ENCODE measurements around the gene LRRC45. TPM values are rescaled to one million over a fixed set of nuclear protein-coding genes. Genes with fewer than 3 reads are reported as not detected.

The LRRC45 gene
- total and polyA plus RNA-seq, 2 of the 4 experiments (the other 2 are of a cell fraction), result 7.2 to 10.2 TPM

DNA sequence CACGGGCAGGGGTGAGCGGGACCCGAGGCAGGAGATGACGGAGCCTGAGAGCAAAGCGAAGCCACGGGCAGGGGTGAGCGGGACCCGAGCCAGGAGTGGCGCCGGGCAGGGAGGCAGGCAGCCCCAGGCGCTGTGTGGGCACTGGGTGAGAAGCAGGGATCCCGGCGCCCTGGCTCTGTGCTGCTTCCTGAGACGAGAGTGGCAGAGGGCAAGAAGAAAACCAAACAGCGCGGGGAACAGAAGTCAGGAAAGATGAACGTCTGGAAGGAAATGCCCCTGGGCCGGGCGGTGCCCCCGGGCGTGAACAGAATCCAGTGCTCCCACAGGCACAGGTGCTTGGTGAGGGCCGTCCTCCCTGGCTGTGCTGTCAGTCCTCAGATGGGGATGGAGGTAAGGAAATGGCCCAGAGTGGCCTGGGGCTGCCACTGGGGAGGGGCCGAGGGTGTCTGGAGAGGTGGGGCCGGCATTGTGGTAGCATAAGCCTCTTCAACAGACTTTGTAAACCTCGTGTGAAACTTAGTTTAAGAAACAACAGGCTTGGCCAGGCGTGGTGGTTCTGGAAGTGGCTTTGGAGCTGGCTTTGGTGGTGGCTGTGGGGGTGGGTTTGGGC, 35.8 kb upstream of the LRRC45 start:
- in situ Hi-C loops (cut with MboI; ENCODE audit: low sequenced_read_pairs), result no loop called here
- peaks cover 9% of the 10 kb centered on the region for H3K4me1 ChIP-seq (ENCODE audit: control insufficient read depth, insufficient read depth, low read length)

More for the DNA sequence above, 35.8 kb upstream of the LRRC45 start:
- BruUV-seq (replicated peaks), result no TSS peak
- peak overlapping the region; percentile 61 for H2AK9ac ChIP-seq (replicated peaks; ENCODE audit: low read depth, low read length, poor library complexity)
- no peak overlapping the region for H2AK5ac ChIP-seq (ENCODE audit: low read depth, low read length)
- no peak overlapping the region for H3K9ac ChIP-seq (ENCODE audit: low read depth, low read length)
- H2BK120ac ChIP-seq (ENCODE audit: low read depth, low read length), result no peak overlapping the region
- intact Hi-C loops (cut with micrococcal nuclease) (no loop called here), dilution Hi-C loops (cut with HindIII; ENCODE audit: low sequenced_read_pairs, unreplicated experiment) (no loop called here)
- H4K20me1 ChIP-seq (ENCODE audit: insufficient read depth, low read length), result peaks cover 6% of the 10 kb centered on the region
- H3K9me1 ChIP-seq (ENCODE audit: insufficient read depth, low read length), result no peaks in the 10 kb centered on the region
- H4K5ac ChIP-seq (ENCODE audit: low read depth, low read length), result no peak overlapping the region
- no peak overlapping the region for H2BK15ac ChIP-seq (ENCODE audit: low read depth, low read length)
- H3K14ac ChIP-seq (replicated peaks; ENCODE audit: low read depth, low read length), result no peak overlapping the region
- peaks cover 35% of the 10 kb centered on the region for H3K36me3 ChIP-seq (ENCODE audit: control insufficient read depth, insufficient read depth, low read length)
- no peaks in the 10 kb centered on the region for H3K27me3 ChIP-seq (ENCODE audit: control insufficient read depth, insufficient read depth, low read length)
- no peak overlapping the region for H3K18ac ChIP-seq (ENCODE audit: low read depth, low read length)
- H3K23ac ChIP-seq (ENCODE audit: low read depth, low read length), result no peak overlapping the region
- ChIA-PET CTCF (no interaction called here), POLR2A (ENCODE audit: unreplicated experiment) (no interaction called here)
- H4K8ac ChIP-seq (ENCODE audit: low read depth in 2 of 2, low read length in 2 of 2), result no peak overlapping the region
- H2BK5ac ChIP-seq (ENCODE audit: low read depth, low read length, poor library complexity, severe bottlenecking), result no peak overlapping the region
- H3K4me3 ChIP-seq (ENCODE audit: insufficient read depth, low read depth, low read length), result no peak overlapping the region
- no peak overlapping the region for H3K27ac ChIP-seq (ENCODE audit: insufficient read depth, low read length)
- no peak overlapping the region for H2BK20ac ChIP-seq (ENCODE audit: low read depth, low read length)
- H3K9me3 ChIP-seq (ENCODE audit: control insufficient read depth, insufficient read depth, low read length), result no peaks in the 10 kb centered on the region
- no peak overlapping the region for H2AFZ ChIP-seq (replicated peaks; ENCODE audit: low read length, poor library complexity)
- TF ChIP-seq RCOR1 (IDR thresholded peaks at IDR 0.05; ENCODE audit: insufficient replicate concordance, low read length), result no peak
- no peak for TF ChIP-seq BHLHE40 (IDR thresholded peaks at IDR 0.05; ENCODE audit: low read depth, low read length)
- TF ChIP-seq MXI1 (IDR thresholded peaks at IDR 0.05; ENCODE audit: borderline replicate concordance, low read depth, low read length), result no peak
- no peak for TF ChIP-seq NFE2L2 (IDR thresholded peaks at IDR 0.05; ENCODE audit: low read depth, low read length)
- no peak for TF ChIP-seq MAZ (IDR thresholded peaks at IDR 0.05; ENCODE audit: borderline replicate concordance, low read depth, low read length)
- TF ChIP-seq, protein P1, sequence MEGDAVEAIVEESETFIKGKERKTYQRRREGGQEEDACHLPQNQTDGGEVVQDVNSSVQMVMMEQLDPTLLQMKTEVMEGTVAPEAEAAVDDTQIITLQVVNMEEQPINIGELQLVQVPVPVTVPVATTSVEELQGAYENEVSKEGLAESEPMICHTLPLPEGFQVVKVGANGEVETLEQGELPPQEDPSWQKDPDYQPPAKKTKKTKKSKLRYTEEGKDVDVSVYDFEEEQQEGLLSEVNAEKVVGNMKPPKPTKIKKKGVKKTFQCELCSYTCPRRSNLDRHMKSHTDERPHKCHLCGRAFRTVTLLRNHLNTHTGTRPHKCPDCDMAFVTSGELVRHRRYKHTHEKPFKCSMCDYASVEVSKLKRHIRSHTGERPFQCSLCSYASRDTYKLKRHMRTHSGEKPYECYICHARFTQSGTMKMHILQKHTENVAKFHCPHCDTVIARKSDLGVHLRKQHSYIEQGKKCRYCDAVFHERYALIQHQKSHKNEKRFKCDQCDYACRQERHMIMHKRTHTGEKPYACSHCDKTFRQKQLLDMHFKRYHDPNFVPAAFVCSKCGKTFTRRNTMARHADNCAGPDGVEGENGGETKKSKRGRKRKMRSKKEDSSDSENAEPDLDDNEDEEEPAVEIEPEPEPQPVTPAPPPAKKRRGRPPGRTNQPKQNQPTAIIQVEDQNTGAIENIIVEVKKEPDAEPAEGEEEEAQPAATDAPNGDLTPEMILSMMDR (conservative IDR thresholded peaks at IDR 0.05; ENCODE audit: low read depth, low read length), result no peak
- TF ChIP-seq SMC3 (IDR thresholded peaks at IDR 0.05; ENCODE audit: low read depth, low read length), result no peak
- TF ChIP-seq, protein P2, sequence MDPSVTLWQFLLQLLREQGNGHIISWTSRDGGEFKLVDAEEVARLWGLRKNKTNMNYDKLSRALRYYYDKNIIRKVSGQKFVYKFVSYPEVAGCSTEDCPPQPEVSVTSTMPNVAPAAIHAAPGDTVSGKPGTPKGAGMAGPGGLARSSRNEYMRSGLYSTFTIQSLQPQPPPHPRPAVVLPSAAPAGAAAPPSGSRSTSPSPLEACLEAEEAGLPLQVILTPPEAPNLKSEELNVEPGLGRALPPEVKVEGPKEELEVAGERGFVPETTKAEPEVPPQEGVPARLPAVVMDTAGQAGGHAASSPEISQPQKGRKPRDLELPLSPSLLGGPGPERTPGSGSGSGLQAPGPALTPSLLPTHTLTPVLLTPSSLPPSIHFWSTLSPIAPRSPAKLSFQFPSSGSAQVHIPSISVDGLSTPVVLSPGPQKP (IDR thresholded peaks at IDR 0.05; ENCODE audit: borderline replicate concordance, low read depth, low read length), result no peak
- TF ChIP-seq, protein P3, sequence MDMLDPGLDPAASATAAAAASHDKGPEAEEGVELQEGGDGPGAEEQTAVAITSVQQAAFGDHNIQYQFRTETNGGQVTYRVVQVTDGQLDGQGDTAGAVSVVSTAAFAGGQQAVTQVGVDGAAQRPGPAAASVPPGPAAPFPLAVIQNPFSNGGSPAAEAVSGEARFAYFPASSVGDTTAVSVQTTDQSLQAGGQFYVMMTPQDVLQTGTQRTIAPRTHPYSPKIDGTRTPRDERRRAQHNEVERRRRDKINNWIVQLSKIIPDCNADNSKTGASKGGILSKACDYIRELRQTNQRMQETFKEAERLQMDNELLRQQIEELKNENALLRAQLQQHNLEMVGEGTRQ (IDR thresholded peaks at IDR 0.05; ENCODE audit: low read depth, low read length), result no peak
- no peak for TF ChIP-seq FOS (IDR thresholded peaks at IDR 0.05; ENCODE audit: low read depth, low read length)
- TF ChIP-seq POLR2A (IDR thresholded peaks at IDR 0.05; ENCODE audit: low read depth, low read length), result no peak
- no peak for TF ChIP-seq RFX5 (IDR thresholded peaks at IDR 0.05; ENCODE audit: low read depth, low read length)
- no peak for TF ChIP-seq RAD21 (IDR thresholded peaks at IDR 0.05; ENCODE audit: low read length)
- TF ChIP-seq MAFK (IDR thresholded peaks at IDR 0.05; ENCODE audit: low read depth, low read length), result no peak
- TF ChIP-seq CHD1 (IDR thresholded peaks at IDR 0.05; ENCODE audit: low read depth, low read length), result no peak
- H3K79me1 ChIP-seq (ENCODE audit: low read depth in 1 of 2, low read length in 2 of 2), result peaks cover 1 to 23% of the 10 kb centered on the region in 2 experiments; a peak in 3 of 4 replicates
- no peak overlapping the region for H3K4me2 ChIP-seq (ENCODE audit: low read depth, low read length)
- no peak for DNase-seq
- WGBS, 2 experiments (ENCODE audit: extremely low coverage in 2 of 2, insufficient read length in 1 of 2), result 98% methylated on average over 7 of the region's 26 CpGs; no CpG with 5 or more reads in 1 of the 2 experiments
- ATAC-seq (ENCODE audit: low read depth), result no peak
- no peak overlapping the region for H4K91ac ChIP-seq (ENCODE audit: insufficient read depth, low read depth, low read length)
- H3K4ac ChIP-seq (ENCODE audit: low read depth, low read length), result no peak overlapping the region
- H3K56ac ChIP-seq (ENCODE audit: extremely low read depth, insufficient read depth, low read length), result no peak overlapping the region

Data from IMR-90 (cell line).